Myocyte (in vitro differentiated cells): ENCODE data around the gene EIF5B. TPM values are rescaled to one million over a fixed set of nuclear protein-coding genes. Genes with fewer than 3 reads are reported as not detected.

ENCODE experiments used
- total RNA-seq: library from RNA; depleted of rRNA; stranded (reverse); fragments of >200 nt; gene quantifications from 2 replicates; pipeline ENCODE4 v1.2.3, GENCODE V29; 2014

The EIF5B gene
- total RNA-seq, 1 donor from 2014 or later, result 19.2 TPM

Other genes with a start within 250 kb of the EIF5B start
- gene C2orf15, start 195.7 kb upstream of the EIF5B start, total RNA-seq, result 0.78 TPM in 1 of 2 replicates, not detected in the other
- 2.4 and 5.9 TPM in 2 replicates for gene TSGA10, start 182.4 kb upstream of the EIF5B start, total RNA-seq
- 5.0 and 5.9 TPM in 2 replicates for gene LIPT1, start 182.4 kb upstream of the EIF5B start, total RNA-seq
- 30.3 and 31.1 TPM in 2 replicates for gene MITD1, start 156.3 kb upstream of the EIF5B start, total RNA-seq
- gene MRPL30, start 156.2 kb upstream of the EIF5B start, total RNA-seq, result 53.2 and 65.8 TPM in 2 replicates
- gene LYG2, start 81.7 kb upstream of the EIF5B start, total RNA-seq, result not detected in 2 replicates
- 1.3 TPM in 1 of 2 replicates, not detected in the other for gene LYG1, start 36.2 kb upstream of the EIF5B start, total RNA-seq
- 51.9 and 57.0 TPM in 2 replicates for gene TXNDC9, start 1.1 kb upstream of the EIF5B start, total RNA-seq
- 19.1 and 21.9 TPM in 2 replicates for gene REV1, start 152.6 kb downstream of the EIF5B start, total RNA-seq